ENCODE measurements around the gene HOXB4.

The HOXB4 gene

GRCh38 chr17:48546137-48546923, 31.8 kb downstream of the HOXB4 start:
- CTCF ChIA-PET: interaction anchor here (1.5 to 2.1 kb wide), 2 partner anchors 50 to 54 kb away, joined by 3 to 11 read pairs; no protein-coding TSS in a partner anchor
- no peaks in the 10 kb centered on the region for H3K9me3 Mint-ChIP-seq
- no peak for DNase-seq
- H3K4me1 Mint-ChIP-seq: peaks cover 62% of the 10 kb centered on the region
- peak overlapping the region; percentile 100 for H3K4me3 Mint-ChIP-seq
- peaks cover 19% of the 10 kb centered on the region for H3K36me3 Mint-ChIP-seq
- H3K27me3 Mint-ChIP-seq: peaks cover 69% of the 10 kb centered on the region
- peak overlapping the region; percentile 90 for H3K27ac Mint-ChIP-seq

DNA sequence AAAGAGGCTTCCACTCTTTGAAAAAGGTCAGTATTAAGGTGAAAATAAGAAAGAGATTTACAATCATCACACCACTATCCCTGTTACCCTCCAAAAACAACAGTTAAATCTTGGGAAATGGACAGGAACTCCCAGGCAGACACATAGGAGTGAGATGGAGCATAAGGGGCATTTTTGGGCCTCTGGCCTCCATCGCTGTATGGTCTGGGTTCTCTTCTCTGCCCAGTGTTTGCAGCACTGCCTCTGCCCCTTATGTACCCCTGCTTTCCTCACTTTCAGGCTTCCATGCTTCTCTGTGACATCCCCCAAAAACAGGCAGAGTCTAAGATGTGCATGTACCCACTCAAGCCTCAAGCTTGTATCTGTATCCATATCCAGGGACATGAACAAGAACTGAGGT, 32.6 kb downstream of the HOXB4 start:
- Mint-ChIP-seq H3K27me3 (peaks cover 75% of the 10 kb centered on the region), H3K27ac (peak overlapping the region; percentile 94), H3K36me3 (peaks cover 23% of the 10 kb centered on the region), H3K9me3 (no peaks in the 10 kb centered on the region), H3K4me3 (peak overlapping the region; percentile 100), H3K4me1 (peaks cover 67% of the 10 kb centered on the region)
- no peak for DNase-seq
- CTCF ChIA-PET: interaction anchor here (2.1 kb wide), 1 partner anchor 53 kb away, joined by 11 read pairs; no protein-coding TSS in a partner anchor

DNA sequence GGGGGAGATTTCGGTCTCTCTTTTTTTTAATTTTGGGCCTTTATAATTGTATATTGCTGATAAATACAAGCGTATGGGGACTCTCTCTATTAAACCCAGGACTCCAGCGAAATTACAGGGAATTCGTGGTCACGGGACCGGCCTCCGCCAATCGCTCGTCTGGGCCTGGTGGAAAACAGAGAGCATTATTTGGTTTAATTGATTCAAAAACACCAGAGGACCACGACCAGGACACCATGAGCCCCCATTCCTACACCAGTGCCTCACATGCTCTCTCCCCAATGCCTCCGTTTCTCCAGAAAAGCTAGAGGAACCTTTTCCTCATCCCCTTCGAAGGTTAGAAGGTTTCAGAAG, 33.2 kb downstream of the HOXB4 start, which contains the start of gene HOXB2:
Gene HOXB2, minus strand, starts transcription at position 88 of the 354 bp plus-strand sequence. CDS start 198 bp downstream, outside the sequence.
- H3K4me1 Mint-ChIP-seq: peaks cover 73% of the 10 kb centered on the region
- H3K27ac Mint-ChIP-seq: peak within 1 kb of the TSS; percentile 94
- H3K36me3 Mint-ChIP-seq: peaks cover 23% of the 10 kb centered on the region
- H3K9me3 Mint-ChIP-seq: no peaks in the 10 kb centered on the region
- peak within 1 kb of the TSS; percentile 100 for H3K4me3 Mint-ChIP-seq
- DNase-seq: no peak
- peaks cover 76% of the 10 kb centered on the region for H3K27me3 Mint-ChIP-seq
- CTCF ChIA-PET: no interaction called here

DNA sequence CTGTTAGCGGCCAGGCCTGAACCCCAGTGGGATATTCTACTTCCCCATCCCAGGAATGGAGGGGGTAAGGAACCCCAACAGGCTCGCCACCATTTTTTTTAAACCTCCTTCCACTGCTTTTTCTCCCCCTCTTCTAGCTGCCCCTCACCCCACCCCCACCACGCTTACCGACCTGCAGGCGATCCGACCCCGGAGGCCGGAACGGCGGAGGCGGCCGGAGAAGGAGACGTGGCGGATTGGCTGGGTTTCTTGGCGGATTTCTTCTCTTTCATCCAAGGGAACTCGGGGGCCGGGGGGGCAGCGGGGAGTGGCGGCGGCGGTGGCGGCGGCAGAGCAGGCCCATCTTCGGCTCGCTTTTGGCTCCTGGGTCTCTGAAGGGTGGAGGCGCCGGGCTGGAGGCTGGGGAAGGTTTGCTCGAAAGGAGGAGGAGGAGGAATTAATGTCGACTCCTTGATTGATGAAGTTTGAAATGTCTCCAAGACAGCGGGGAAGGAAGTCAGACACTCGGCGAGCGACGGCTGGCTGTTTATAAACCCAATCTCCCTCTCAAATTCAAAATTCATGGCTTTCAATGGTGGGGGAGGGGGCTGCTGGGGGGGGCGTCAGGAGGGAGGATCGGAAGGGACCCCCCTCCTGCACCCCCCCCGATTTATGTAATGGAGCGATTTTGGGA, 33.7 kb downstream of the HOXB4 start:
- H3K4me3 Mint-ChIP-seq: peak overlapping the region; percentile 100
- no peaks in the 10 kb centered on the region for H3K9me3 Mint-ChIP-seq
- DNase-seq: peak; percentile 66
- peaks cover 24% of the 10 kb centered on the region for H3K36me3 Mint-ChIP-seq
- peaks cover 78% of the 10 kb centered on the region for H3K27me3 Mint-ChIP-seq
- CTCF ChIA-PET: interaction anchor here (0.9 kb wide), 1 partner anchor 52 kb away, joined by 3 read pairs; no protein-coding TSS in a partner anchor
- peaks cover 74% of the 10 kb centered on the region for H3K4me1 Mint-ChIP-seq
- H3K27ac Mint-ChIP-seq: peak overlapping the region; percentile 94

DNA sequence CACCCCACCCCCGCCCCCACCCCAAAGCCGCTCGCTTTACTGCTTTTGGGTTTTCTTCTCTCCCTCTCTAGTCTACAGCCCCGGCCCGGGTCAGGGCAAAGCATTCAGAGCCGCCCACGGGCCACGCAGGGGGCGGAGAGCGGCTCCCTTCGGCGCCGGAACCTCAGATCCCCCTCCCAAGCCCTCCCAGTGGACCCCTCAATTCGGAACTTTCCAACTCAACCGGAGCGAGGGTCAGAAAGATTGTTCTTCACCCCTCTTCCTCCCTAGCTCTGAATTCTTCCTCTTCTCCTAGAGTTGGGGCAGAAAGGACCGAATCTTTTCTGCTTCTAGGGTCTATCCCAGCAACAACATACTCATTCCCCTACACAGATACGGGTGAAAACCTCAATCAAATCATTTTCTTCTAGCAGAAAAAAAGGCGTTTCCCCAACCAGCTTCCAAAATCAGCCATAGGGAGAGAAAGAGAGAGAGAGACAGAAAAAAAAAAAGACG, 34.2 kb downstream of the HOXB4 start:
- H3K27me3 Mint-ChIP-seq: peaks cover 81% of the 10 kb centered on the region
- peak overlapping the region; percentile 94 for H3K27ac Mint-ChIP-seq
- no peak for DNase-seq
- no peaks in the 10 kb centered on the region for H3K9me3 Mint-ChIP-seq
- peak overlapping the region; percentile 100 for H3K4me3 Mint-ChIP-seq
- peaks cover 71% of the 10 kb centered on the region for H3K4me1 Mint-ChIP-seq
- H3K36me3 Mint-ChIP-seq: peaks cover 24% of the 10 kb centered on the region
- CTCF ChIA-PET: interaction anchor here (0.9 kb wide), 1 partner anchor 51 kb away, joined by 3 read pairs; no protein-coding TSS in a partner anchor

DNA sequence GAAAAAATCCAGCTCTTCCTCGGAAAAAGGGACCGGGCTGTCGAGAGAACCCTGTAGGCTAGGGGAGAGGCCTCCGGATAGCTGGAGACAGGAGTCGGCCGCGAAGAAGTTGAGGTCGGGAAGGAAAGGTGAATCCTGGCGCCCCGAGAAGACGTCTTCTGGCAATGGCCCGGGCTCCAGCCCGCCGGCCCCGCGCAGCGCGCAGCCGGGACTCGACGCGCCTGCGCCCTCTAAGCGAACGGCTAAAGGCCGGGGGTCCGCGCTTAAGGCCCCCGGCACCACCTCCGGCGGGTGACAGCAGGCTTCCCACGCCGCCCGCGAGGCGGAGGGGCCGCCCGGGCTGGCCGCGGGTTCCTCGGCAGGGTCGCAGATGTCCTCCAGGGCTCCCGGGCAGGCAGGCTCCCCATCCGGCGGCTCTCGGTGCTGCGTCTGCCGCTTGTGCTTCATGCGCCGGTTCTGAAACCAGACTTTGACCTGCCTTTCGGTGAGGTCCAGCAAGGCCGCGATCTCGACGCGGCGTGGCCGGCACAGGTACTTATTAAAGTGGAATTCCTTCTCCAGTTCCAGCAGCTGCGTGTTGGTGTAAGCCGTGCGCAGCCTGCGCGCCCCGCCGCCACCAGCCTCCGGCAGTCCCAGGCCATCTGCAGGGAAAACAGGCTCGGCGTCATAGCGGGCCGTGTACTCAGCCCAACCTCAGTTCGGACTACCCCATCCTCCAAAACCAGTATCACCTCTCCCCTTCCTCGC, 34.9 kb downstream of the HOXB4 start:
- CTCF ChIA-PET: interaction anchor here (0.9 kb wide), 1 partner anchor 51 kb away, joined by 3 read pairs; no protein-coding TSS in a partner anchor
- H3K4me3 Mint-ChIP-seq: peak overlapping the region; percentile 100
- H3K4me1 Mint-ChIP-seq: peaks cover 66% of the 10 kb centered on the region
- H3K27ac Mint-ChIP-seq: peak overlapping the region; percentile 98
- H3K9me3 Mint-ChIP-seq: no peaks in the 10 kb centered on the region
- H3K27me3 Mint-ChIP-seq: peaks cover 81% of the 10 kb centered on the region
- DNase-seq: peak; percentile 74
- H3K36me3 Mint-ChIP-seq: peaks cover 24% of the 10 kb centered on the region

- no peak for DNase-seq
- peak overlapping the region; percentile 98 for H3K27ac Mint-ChIP-seq
- peaks cover 77% of the 10 kb centered on the region for H3K27me3 Mint-ChIP-seq
- H3K4me1 Mint-ChIP-seq: peaks cover 60% of the 10 kb centered on the region
- peaks cover 24% of the 10 kb centered on the region for H3K36me3 Mint-ChIP-seq
- CTCF ChIA-PET: no interaction called here
- no peaks in the 10 kb centered on the region for H3K9me3 Mint-ChIP-seq
- H3K4me3 Mint-ChIP-seq: peak overlapping the region; percentile 100
Observed at GRCh38 chr17:48542698-48543106, 35.4 kb downstream of the HOXB4 start.

- Mint-ChIP-seq H3K27ac (peak overlapping the region; percentile 94), H3K4me3 (peak overlapping the region; percentile 100), H3K9me3 (no peaks in the 10 kb centered on the region), H3K27me3 (peaks cover 78% of the 10 kb centered on the region), H3K36me3 (peaks cover 24% of the 10 kb centered on the region), H3K4me1 (peaks cover 55% of the 10 kb centered on the region)
- CTCF ChIA-PET: interaction anchor here (1.0 to 2.6 kb wide), 2 partner anchors 50 to 51 kb away, joined by 3 to 13 read pairs; no protein-coding TSS in a partner anchor
- peak; percentile 38 for DNase-seq
Observed at GRCh38 chr17:48542114-48542656, 36.0 kb downstream of the HOXB4 start.

GRCh38 chr17:48541577-48542113, 36.5 kb downstream of the HOXB4 start:
- DNase-seq: peak; percentile 59
- Mint-ChIP-seq H3K36me3 (peaks cover 24% of the 10 kb centered on the region), H3K4me3 (peak overlapping the region; percentile 100), H3K27ac (peak overlapping the region; percentile 94), H3K9me3 (no peaks in the 10 kb centered on the region), H3K4me1 (peaks cover 50% of the 10 kb centered on the region), H3K27me3 (peaks cover 75% of the 10 kb centered on the region)
- CTCF ChIA-PET: interaction anchor here (1.0 to 2.6 kb wide), 2 partner anchors 49 to 52 kb away, joined by 3 to 13 read pairs; no protein-coding TSS in a partner anchor

- peaks cover 44% of the 10 kb centered on the region for H3K4me1 Mint-ChIP-seq
- DNase-seq: no peak
- peak overlapping the region; percentile 100 for H3K4me3 Mint-ChIP-seq
- no peaks in the 10 kb centered on the region for H3K9me3 Mint-ChIP-seq
- CTCF ChIA-PET: interaction anchor here (1.0 to 2.6 kb wide), 4 partner anchors 18 to 52 kb away, joined by 3 to 13 read pairs (median 4); partner anchors contain the start of gene HOXB5
- peak overlapping the region; percentile 94 for H3K27ac Mint-ChIP-seq
- peaks cover 24% of the 10 kb centered on the region for H3K36me3 Mint-ChIP-seq
- peaks cover 73% of the 10 kb centered on the region for H3K27me3 Mint-ChIP-seq
Observed at GRCh38 chr17:48541036-48541576, 37.0 kb downstream of the HOXB4 start.

GRCh38 chr17:48540213-48540612, 37.9 kb downstream of the HOXB4 start:
- CTCF ChIA-PET: interaction anchor here (1.0 to 2.6 kb wide), 3 partner anchors 17 to 53 kb away, joined by 3 to 13 read pairs (median 6); partner anchors contain the start of gene HOXB5
- DNase-seq: no peak
- H3K9me3 Mint-ChIP-seq: no peaks in the 10 kb centered on the region
- H3K4me1 Mint-ChIP-seq: peaks cover 36% of the 10 kb centered on the region
- H3K4me3 Mint-ChIP-seq: peak overlapping the region; percentile 46
- peaks cover 64% of the 10 kb centered on the region for H3K27me3 Mint-ChIP-seq
- H3K27ac Mint-ChIP-seq: peak overlapping the region; percentile 75
- peaks cover 24% of the 10 kb centered on the region for H3K36me3 Mint-ChIP-seq

DNA sequence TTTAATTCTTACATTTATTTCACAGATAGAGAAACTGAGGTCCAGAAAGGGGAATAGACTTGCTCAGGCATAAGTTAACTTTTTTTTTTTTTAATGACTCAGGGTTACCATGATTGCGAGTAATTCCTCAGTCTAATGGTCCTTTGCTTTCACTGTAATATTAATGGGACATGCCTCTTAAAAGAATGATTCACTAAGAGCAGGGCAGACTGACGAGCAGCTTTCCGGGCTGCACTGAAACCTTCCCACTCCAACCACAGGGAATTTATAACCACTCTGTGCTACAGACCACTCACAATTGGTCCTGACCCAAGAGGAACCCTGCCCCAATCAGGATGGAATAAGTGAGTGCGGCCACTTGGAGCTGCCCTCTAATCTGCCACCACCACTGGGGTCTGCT, 39.0 kb downstream of the HOXB4 start:
- no peak overlapping the region for H3K4me3 Mint-ChIP-seq
- H3K27me3 Mint-ChIP-seq: peaks cover 64% of the 10 kb centered on the region
- DNase-seq: no peak
- peaks cover 24% of the 10 kb centered on the region for H3K36me3 Mint-ChIP-seq
- no peaks in the 10 kb centered on the region for H3K9me3 Mint-ChIP-seq
- CTCF ChIA-PET: interaction anchor here (0.9 to 2.6 kb wide), 2 partner anchors 18 to 47 kb away, joined by 3 to 13 read pairs; no protein-coding TSS in a partner anchor
- no peak overlapping the region for H3K27ac Mint-ChIP-seq
- peaks cover 28% of the 10 kb centered on the region for H3K4me1 Mint-ChIP-seq

DNA sequence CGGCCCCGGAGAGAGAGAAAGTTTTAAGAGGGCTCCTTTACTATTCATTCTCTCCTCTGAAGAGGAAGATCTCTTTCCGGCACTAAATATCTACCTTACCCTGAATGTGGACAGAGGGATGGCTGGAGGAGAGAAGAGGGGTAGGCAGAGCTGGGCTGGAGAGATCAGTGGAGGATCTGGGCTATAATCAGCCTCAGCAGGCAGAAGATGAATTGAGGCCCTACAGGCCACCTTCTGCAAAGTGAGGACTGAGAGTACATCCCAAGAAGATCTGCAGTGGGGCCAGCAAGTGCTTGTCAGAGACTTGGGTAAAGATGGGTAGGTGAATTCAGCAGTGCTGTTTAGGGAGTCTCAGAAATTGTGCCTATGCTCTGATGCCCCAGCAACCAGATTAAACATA, 40.8 kb downstream of the HOXB4 start:
- no peak for DNase-seq
- H3K4me3 Mint-ChIP-seq: no peak overlapping the region
- CTCF ChIA-PET: no interaction called here
- H3K4me1 Mint-ChIP-seq: peaks cover 21% of the 10 kb centered on the region
- H3K27me3 Mint-ChIP-seq: peaks cover 61% of the 10 kb centered on the region
- H3K27ac Mint-ChIP-seq: no peak overlapping the region
- H3K36me3 Mint-ChIP-seq: peaks cover 16% of the 10 kb centered on the region
- H3K9me3 Mint-ChIP-seq: no peaks in the 10 kb centered on the region
